ENCODE measurements around the gene KCTD8. TPM values are rescaled to one million over a fixed set of nuclear protein-coding genes. Genes with fewer than 3 reads are reported as not detected.

KCTD8 gene
- total RNA-seq (2022; extraction: Qiagen RNA extraction; ENCODE audit: low read depth) = not detected in 5 replicates

GRCh38 chr4:44448521-44449461, at the start of gene KCTD8:
Gene KCTD8, minus strand, starts transcription at chr4:44448809.

Other genes with a start within 250 kb of the KCTD8 start
- not detected in 5 replicates for gene YIPF7, start 202.8 kb upstream of the KCTD8 start, total RNA-seq (2022; extraction: Qiagen RNA extraction; ENCODE audit: low read depth)
- gene GUF1, start 229.6 kb upstream of the KCTD8 start, total RNA-seq (2022; extraction: Qiagen RNA extraction; ENCODE audit: low read depth) = 6.0 to 10.9 TPM (median 9.2 TPM) in 5 replicates